COLO668 (cell line): ENCODE results near the gene BMX.

Source experiments
- DNase-seq: peaks from one replicate; lab custom pipeline; 2025; ENCODE audit not compliant: unreplicated experiment; lab: John Stamatoyannopoulos, UW

BMX gene

DNA sequence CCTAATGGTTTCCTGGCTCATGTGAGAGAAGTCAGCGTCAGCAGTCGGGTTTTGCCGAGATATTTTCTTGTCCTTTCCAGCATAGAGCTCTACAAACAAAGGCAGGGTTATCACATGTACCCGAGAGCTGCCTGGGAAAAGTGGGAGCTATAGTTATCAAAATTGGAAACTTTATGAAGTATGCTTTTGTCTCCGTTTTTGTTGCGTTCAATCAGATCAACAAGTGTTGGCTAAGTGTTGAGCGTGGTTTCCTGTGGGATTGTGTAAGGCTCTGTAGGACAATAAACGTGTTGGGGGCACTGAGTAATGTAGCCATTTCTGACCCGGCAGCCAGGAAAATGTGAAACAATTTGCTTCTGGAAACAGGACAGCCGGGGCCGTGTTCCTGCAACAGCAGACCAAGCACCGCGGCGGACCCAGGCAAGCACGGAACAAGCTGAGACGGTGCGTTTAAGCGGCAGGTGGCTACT lies at the start of gene BMX:
Gene BMX, plus strand, starts transcription at position 311 of the 470 bp plus-strand sequence. CDS start 7,547 bp downstream, outside the sequence.
- no peak for DNase-seq

DNA sequence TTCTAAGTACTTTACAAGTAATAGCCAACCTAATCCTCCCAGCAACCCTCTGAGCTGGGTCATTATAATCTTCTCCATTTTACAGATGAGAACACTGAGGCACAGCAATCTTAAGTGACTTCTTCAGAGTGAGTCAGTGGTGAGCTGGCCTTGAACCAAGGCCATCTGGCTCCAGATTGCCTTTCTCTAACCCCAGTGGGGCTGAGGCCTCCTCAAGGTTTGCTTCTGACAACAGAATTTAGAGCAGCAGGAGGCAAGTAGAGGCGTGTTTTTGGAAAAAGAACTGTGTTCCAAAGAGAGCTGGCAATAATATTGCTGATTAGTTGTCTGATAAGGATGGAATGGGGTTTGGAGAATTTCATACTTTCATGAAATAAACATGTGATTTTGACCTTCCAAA lies 48.7 kb upstream of the BMX start:
- DNase-seq = no peak

- no peak for DNase-seq
Observed at GRCh38 chrX:15464704-15465103, 35.9 kb upstream of the BMX start.

- DNase-seq = no peak
Observed at GRCh38 chrX:15465347-15465746, 35.3 kb upstream of the BMX start.

DNA sequence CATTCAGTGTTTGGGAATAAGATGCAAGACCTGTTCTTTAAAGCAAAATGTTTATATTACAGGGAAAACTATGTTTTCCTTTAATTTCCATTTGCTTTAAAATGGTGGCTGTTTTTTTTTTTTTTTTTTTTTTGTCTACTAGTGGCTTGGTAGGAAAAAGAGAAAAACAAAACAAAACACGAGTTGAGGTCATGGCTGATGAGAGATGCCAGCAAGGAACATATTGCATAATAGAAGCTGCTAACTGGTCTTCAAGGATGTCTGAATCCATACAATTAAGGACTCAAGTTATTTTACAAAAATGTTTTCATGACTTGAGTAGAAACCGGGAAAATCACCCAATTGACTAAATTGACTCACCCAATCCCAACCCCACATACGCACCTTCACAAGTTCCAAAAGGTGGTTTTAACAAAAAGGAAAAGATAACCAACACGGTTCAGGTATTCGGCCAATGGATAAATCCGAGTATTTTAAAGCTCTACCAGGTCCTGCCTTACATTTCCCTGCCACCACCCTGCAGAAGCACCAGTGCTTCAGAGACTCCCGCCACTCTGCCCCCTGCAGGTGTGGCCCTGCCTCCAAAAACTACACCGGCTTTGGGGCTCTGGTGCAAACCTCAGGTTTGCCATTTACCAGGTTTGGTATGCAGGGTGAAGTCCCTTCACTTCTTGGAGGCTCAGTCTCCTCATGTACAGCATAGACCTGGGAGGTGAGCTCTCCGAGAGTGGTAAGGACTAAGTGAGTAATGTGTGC lies 34.5 kb upstream of the BMX start:
- no peak for DNase-seq

GRCh38 chrX:15468036-15468435 lies 32.6 kb upstream of the BMX start:
- no peak for DNase-seq

DNA sequence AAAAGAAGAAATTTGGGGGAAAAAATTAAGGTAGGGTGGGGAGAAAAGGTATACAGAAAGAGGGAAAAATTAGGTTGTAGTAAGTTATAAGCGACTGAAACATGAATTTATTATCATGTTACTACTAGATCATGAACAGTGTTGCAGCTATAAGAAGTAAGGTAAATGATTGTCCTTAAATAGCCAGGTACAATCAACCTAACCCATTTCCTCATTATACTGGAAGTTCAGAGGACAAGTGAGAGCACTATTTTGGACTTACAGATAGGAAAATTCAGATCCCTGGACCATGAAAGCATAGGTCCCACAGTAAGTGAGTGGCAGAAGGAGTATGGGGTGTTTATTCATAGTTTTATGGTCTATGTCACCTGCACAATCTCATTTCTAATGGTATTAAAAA lies 31.0 kb upstream of the BMX start:
- no peak for DNase-seq

- peak; percentile 30 for DNase-seq
Observed at GRCh38 chrX:15471028-15471427, 29.6 kb upstream of the BMX start.

DNA sequence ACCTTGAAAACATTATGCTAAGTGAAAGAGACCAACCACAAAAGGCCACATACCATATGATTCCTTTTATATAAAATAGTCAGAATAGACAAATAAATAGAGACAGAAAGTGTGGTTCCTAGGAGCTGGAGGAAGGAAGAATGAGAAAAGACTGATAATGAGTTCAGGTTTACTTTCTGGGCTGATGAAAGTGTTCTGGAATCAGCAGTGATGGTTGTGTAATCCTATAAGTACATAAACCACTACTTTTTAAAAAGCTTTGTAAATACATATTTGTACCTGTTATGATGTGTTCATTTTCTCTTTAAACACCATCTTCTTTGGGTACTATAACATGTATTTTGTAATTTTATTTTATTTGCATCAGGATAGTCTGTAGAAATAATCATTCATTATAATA lies 28.1 kb upstream of the BMX start:
- no peak for DNase-seq

GRCh38 chrX:15474028-15474427 lies 26.6 kb upstream of the BMX start:
- DNase-seq = no peak

- DNase-seq = no peak
Observed at GRCh38 chrX:15475021-15475420, 25.6 kb upstream of the BMX start.

GRCh38 chrX:15475486-15475885 lies 25.1 kb upstream of the BMX start:
- no peak for DNase-seq

GRCh38 chrX:15483891-15484290 lies 16.7 kb upstream of the BMX start:
- DNase-seq = no peak

DNA sequence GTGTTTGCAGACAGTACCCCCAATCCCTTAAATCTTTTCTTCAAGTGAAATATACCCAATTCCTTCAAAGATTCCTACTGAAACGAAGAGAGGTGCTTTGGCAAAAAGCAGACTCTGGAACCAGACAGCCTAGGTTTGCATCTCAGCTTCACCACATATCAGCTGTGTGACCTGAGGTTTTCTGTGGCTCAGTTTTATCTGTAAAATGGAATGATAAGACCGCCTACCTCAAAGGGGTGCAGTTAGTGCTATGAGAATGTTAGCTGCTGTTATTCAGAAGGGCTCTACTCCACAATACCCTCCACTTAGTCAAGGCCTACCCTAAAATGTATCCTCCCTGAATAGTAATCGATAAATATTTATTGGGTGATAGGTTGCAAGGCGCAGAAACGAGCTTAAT lies 8.1 kb upstream of the BMX start:
- no peak for DNase-seq

GRCh38 chrX:15493118-15493962 lies 7.3 kb upstream of the BMX start, which contains the start of gene PIR:
Gene PIR, minus strand, starts transcription at chrX:15493333. Its CDS starts 2,076 bp downstream, at chrX:15491257.
- DNase-seq = peak; percentile 94

DNA sequence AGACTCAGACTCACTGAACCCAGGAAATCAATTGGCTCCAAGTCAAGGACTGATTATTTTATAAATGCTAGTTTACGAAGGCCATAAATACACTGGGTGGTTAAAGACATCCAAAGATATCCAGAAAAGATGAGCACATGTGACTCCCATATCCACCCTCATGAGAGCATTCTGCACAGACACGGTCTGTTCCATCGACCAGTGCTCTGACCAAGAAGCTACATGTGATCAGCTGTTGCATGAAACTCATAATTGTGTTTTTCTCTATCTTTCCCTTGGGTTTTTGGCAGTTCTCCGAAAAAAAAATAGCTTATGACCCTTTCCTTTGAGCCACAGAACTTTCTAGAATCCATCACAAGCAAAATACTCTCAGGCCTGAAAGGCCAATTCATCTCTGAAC lies 4.8 kb upstream of the BMX start:
- no peak for DNase-seq

GRCh38 chrX:15496824-15497223 lies 3.8 kb upstream of the BMX start:
- DNase-seq = no peak

DNA sequence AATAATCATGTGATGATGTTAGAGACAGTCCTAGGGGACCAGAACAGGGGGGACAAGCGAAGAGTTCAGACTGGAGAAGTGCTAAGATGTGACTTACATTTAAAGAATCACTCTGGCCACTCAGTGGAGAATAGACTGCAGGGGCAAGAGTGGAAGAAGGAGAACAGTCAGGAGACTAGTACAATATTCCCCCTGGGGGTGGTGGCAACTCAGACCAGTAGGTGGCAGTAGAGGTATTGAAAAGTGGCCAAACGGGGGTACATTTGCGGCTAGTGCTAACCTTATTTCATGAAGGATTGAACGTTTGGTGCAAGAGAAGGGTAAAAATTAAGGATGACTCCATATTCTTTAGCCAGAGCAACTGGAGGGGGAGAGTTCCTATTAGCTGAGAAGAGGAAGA lies 2.7 kb upstream of the BMX start:
- DNase-seq = peak; percentile 45

DNA sequence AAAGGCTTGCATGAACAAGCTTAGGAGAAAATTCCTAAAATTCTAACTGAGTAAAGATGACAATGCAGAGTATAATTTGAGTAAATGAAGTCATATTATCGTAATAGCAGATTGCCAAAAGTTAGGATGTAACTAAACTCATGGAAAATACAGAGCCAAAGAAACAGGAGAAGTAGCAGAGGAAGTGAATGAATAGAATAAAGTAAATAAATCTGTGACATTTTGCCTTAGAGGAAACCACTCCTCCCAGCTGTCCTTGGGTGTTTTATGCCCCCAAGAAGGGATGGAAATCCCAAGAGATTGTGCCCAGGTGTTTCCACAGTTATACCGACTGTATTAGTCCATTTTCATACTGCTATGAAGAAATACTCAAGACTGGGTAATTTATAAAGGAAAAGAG lies 1.9 kb upstream of the BMX start:
- DNase-seq = no peak

DNA sequence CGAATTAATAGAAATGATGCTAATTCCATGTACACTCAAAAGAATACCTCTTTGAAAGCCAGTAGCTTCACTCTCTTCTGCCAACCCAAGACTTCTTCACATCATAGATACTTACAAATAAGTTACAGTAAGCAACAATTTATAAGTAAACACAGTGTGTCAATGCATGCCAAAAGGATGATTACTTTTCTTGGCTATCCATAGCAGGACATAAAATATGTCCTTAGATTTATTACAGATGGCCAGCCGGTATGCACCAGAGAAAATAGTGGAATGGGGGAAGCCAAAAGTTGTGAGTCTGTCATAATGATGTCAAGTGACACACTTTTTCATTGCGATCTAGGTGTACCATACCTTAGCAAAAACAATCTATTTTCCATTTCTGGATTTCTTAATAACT lies 631 bp upstream of the BMX start:
- DNase-seq = no peak

- no peak for DNase-seq
Observed at GRCh38 chrX:15501506-15501905, 899 bp downstream of the BMX start.

DNA sequence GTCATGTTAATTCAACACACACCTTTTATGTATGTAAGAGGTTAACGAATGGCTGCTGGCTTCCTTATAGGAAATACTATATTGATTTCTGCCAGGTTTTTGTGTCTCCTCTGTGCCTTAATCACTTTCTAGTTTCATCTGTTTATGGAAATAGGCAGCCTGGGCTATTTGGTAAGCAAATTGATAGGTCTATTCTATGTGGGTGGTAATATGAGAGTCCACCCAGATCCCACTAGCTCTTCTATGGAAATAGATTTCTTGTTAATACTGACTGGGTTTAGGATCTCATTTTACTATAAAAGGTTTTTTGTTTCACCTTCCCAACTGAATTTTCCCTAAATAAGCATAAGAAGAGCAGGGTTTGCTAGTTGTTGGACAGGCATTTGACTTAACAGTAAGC lies 4.1 kb downstream of the BMX start:
- no peak for DNase-seq
